HL-60 (cell line): ENCODE measurements around the gene CDKL4.

Experiments used
- POLR2AphosphoS5 ChIP-seq: IDR thresholded peaks from 2 replicates; pipeline ENCODE4 v1.6.1; 2012; ENCODE audit warnings: low read depth
- SPI1 ChIP-seq: IDR thresholded peaks from 2 replicates; pipeline ENCODE4 v1.6.1; 2012; ENCODE audit warnings: low read depth, mild to moderate bottlenecking, borderline replicate concordance
- TF ChIP-seq, protein P1 (sequence below): IDR thresholded peaks from one replicate; pipeline ENCODE4 v1.5.1; 2011; ENCODE audit warnings: low read length, control low read depth, inconsistent platforms; ENCODE audit not compliant: insufficient read depth

DNA sequence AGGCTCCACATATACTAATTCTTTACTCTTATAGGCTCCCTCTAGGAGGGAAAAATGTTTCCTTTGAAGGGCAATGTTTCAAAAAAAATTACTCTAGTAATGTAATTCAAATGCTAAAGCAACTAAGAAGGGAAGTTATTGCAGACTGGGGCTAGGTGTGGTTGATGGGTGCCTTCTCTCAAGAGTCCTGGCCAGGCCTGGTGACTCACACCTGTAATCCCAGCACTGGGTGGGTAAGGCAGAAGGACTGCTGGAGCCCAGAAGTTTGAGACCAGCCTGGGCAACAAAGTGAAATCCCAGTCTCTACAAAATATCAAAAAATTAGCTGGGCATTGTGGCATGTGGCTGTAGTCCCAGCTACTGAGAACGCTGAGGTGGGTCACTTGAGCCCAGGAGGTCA, 31.2 kb upstream of the CDKL4 start:
- TF ChIP-seq, protein P1, sequence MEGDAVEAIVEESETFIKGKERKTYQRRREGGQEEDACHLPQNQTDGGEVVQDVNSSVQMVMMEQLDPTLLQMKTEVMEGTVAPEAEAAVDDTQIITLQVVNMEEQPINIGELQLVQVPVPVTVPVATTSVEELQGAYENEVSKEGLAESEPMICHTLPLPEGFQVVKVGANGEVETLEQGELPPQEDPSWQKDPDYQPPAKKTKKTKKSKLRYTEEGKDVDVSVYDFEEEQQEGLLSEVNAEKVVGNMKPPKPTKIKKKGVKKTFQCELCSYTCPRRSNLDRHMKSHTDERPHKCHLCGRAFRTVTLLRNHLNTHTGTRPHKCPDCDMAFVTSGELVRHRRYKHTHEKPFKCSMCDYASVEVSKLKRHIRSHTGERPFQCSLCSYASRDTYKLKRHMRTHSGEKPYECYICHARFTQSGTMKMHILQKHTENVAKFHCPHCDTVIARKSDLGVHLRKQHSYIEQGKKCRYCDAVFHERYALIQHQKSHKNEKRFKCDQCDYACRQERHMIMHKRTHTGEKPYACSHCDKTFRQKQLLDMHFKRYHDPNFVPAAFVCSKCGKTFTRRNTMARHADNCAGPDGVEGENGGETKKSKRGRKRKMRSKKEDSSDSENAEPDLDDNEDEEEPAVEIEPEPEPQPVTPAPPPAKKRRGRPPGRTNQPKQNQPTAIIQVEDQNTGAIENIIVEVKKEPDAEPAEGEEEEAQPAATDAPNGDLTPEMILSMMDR, result no peak
- no peak for TF ChIP-seq POLR2AphosphoS5
- TF ChIP-seq SPI1, result no peak
